Keratinocyte (primary cell): ENCODE data around the gene LRRC2. TPM values are rescaled to one million over a fixed set of nuclear protein-coding genes. Genes with fewer than 3 reads are reported as not detected.

Source experiments
- DNase-seq: peaks from one replicate; pipeline ENCODE4 v3.0.0-alpha.2; 2011; ENCODE audit warnings: low read depth, missing footprints, low spot score
- FAIRE-seq: peaks from 2 replicates; lab custom pipeline; 2011; peaks lifted over from hg19 to GRCh38; lab: Jason Lieb, UNC
- H2AFZ ChIP-seq: 2 replicates; pipeline ENCODE4 v1.6.0; 2012; ENCODE audit warnings: low read length, control low read depth, inconsistent platforms; ENCODE audit not compliant: control insufficient read depth
- H3K27ac ChIP-seq: 2 replicates; pipeline ENCODE4 v1.5.1; 2011; ENCODE audit warnings: low read length; ENCODE audit not compliant: control insufficient read depth, insufficient read depth
- H3K27me3 ChIP-seq: 3 replicates; pipeline ENCODE4 v1.6.0; 2011; ENCODE audit warnings: low read length; ENCODE audit not compliant: control insufficient read depth, insufficient read depth; ENCODE audit errors: extremely low read depth
- H3K36me3 ChIP-seq, 2 experiments: 2 replicates in 1 of 2; 3 replicates in 1 of 2; pipeline ENCODE4 v1.5.1; 2011; ENCODE audit warnings: low read length in 2 of 2, mild to moderate bottlenecking in 1 of 2; ENCODE audit not compliant: control insufficient read depth in 2 of 2, insufficient read depth in 2 of 2; ENCODE audit errors: extremely low read depth in 1 of 2
- H3K4me1 ChIP-seq: 3 replicates; pipeline ENCODE4 v1.5.1; 2011; ENCODE audit warnings: low read length; ENCODE audit not compliant: control insufficient read depth, insufficient read depth; ENCODE audit errors: extremely low read depth
- H3K4me2 ChIP-seq: 3 replicates; pipeline ENCODE4 v1.6.0; 2011; ENCODE audit warnings: low read depth, low read length; ENCODE audit not compliant: control insufficient read depth, insufficient read depth; ENCODE audit errors: extremely low read depth
- H3K4me3 ChIP-seq, 3 experiments: fragments of 200-600 bp in 1 of 3; sonication (generic) in 1 of 3; 2 replicates in 2 of 3; 3 replicates in 1 of 3; pipeline ENCODE4 v1.5.1; 2011 to 2016; ENCODE audit warnings: low read length in 3 of 3, mild to moderate bottlenecking in 3 of 3, control low read depth in 2 of 3, inconsistent platforms in 1 of 3, low read depth in 1 of 3, mixed read lengths in 1 of 3, mixed run types in 1 of 3, moderate library complexity in 1 of 3; ENCODE audit not compliant: control insufficient read depth in 2 of 3, insufficient read depth in 2 of 3; ENCODE audit errors: extremely low read depth in 1 of 3
- H3K79me2 ChIP-seq: 2 replicates; pipeline ENCODE4 v1.6.0; 2012; ENCODE audit warnings: low read length; ENCODE audit not compliant: control insufficient read depth, insufficient read depth
- H3K9ac ChIP-seq: 3 replicates; pipeline ENCODE4 v1.6.0; 2011; ENCODE audit warnings: low read length; ENCODE audit not compliant: control insufficient read depth, insufficient read depth; ENCODE audit errors: extremely low read depth
- H3K9me1 ChIP-seq: 3 replicates; pipeline ENCODE4 v1.6.0; 2011; ENCODE audit warnings: low read length; ENCODE audit not compliant: control insufficient read depth, insufficient read depth; ENCODE audit errors: extremely low read depth
- H3K9me3 ChIP-seq: 2 replicates; pipeline ENCODE4 v1.5.1; 2012; ENCODE audit warnings: low read depth, low read length; ENCODE audit not compliant: control insufficient read depth
- H4K20me1 ChIP-seq: 3 replicates; pipeline ENCODE4 v1.6.0; 2011; ENCODE audit warnings: low read length; ENCODE audit not compliant: control insufficient read depth, insufficient read depth; ENCODE audit errors: extremely low read depth
- EZH2 ChIP-seq: IDR thresholded peaks from one replicate; pipeline ENCODE4 v1.6.1; 2012; ENCODE audit warnings: inconsistent platforms, mild to moderate bottlenecking, low read length, moderate library complexity
- dilution Hi-C: fragments of 300-500 bp; cut with MboI; formaldehyde crosslinking; loops from one replicate; pipeline ENCODE4 v1.7.0; 2020; ENCODE audit warnings: low sequenced_read_pairs; ENCODE audit not compliant: extremely low pct_ligation_motif_present
- polyA plus RNA-seq, 5 experiments: library from polyadenylated mRNA; depleted of rRNA in 3 of 5; stranded (reverse) in 3 of 5; stranded (forward) in 1 of 5; unstranded in 1 of 5; fragments of >200 nt; gene quantifications; 1 replicate in 1 of 5; 2 replicates in 3 of 5; 3 replicates in 1 of 5; pipeline versions ENCODE4 v1.2.1 to v1.2.3, GENCODE V29; 2011 to 2012; ENCODE audit warnings: missing spikeins in 2 of 5, low read depth in 1 of 5, low replicate concordance in 1 of 5
- TF ChIP-seq, protein P1 (sequence below), 3 experiments: IDR thresholded peaks in 1 of 3; conservative IDR thresholded peaks in 1 of 3; optimal IDR thresholded peaks in 1 of 3; 2 replicates in 2 of 3; 3 replicates in 1 of 3; pipeline versions ENCODE3 to v1.5.1; 2011; ENCODE audit warnings: low read length in 3 of 3, mild to moderate bottlenecking in 3 of 3, moderate library complexity in 2 of 3, control low read depth in 1 of 3, inconsistent platforms in 1 of 3; ENCODE audit not compliant: insufficient read depth in 2 of 3; ENCODE audit errors: extremely low read depth in 1 of 3

LRRC2 gene
- polyA plus RNA-seq, 1 donor (not counting 4 experiments of a cell fraction or from before 2014, with no cell fraction given) = 0.51 TPM

- dilution Hi-C loops = no loop called here
- Histone ChIP-seq H3K79me2 (no peaks in the 10 kb centered on the region), H3K9me1 (no peaks in the 10 kb centered on the region), H3K9me3 (no peaks in the 10 kb centered on the region), H3K4me1 (peaks cover 11% of the 10 kb centered on the region), H2AFZ (no peak overlapping the region), H3K36me3 (no peaks in the 10 kb centered on the region), H3K9ac (no peak overlapping the region), H4K20me1 (no peaks in the 10 kb centered on the region), H3K27me3 (no peaks in the 10 kb centered on the region), H3K4me3 (no peak overlapping the region), H3K27ac (no peak overlapping the region), H3K4me2 (no peak overlapping the region)
- FAIRE-seq (no peak), DNase-seq (no peak)
- no peak for TF ChIP-seq EZH2
- TF ChIP-seq, protein P1, sequence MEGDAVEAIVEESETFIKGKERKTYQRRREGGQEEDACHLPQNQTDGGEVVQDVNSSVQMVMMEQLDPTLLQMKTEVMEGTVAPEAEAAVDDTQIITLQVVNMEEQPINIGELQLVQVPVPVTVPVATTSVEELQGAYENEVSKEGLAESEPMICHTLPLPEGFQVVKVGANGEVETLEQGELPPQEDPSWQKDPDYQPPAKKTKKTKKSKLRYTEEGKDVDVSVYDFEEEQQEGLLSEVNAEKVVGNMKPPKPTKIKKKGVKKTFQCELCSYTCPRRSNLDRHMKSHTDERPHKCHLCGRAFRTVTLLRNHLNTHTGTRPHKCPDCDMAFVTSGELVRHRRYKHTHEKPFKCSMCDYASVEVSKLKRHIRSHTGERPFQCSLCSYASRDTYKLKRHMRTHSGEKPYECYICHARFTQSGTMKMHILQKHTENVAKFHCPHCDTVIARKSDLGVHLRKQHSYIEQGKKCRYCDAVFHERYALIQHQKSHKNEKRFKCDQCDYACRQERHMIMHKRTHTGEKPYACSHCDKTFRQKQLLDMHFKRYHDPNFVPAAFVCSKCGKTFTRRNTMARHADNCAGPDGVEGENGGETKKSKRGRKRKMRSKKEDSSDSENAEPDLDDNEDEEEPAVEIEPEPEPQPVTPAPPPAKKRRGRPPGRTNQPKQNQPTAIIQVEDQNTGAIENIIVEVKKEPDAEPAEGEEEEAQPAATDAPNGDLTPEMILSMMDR (optimal IDR thresholded peaks at IDR 0.05 in 1 of 3, IDR thresholded peaks at IDR 0.05 in 1 of 3, conservative IDR thresholded peaks at IDR 0.05 in 1 of 3; ENCODE audit: extremely low read depth in 1 of 3, insufficient read depth in 2 of 3, low read length in 3 of 3) = no peak
These were observed 30.4 kb downstream of the LRRC2 start for GRCh38 chr3:46535746-46536145.

- FAIRE-seq (no peak), DNase-seq (no peak)
- dilution Hi-C loops = no loop called here
- no peaks in the 10 kb centered on the region for H4K20me1 ChIP-seq
- H3K79me2 ChIP-seq = no peaks in the 10 kb centered on the region
- TF ChIP-seq EZH2 = no peak
- TF ChIP-seq, protein P1 (optimal IDR thresholded peaks at IDR 0.05 in 1 of 3, IDR thresholded peaks at IDR 0.05 in 1 of 3, conservative IDR thresholded peaks at IDR 0.05 in 1 of 3; ENCODE audit: extremely low read depth in 1 of 3, insufficient read depth in 2 of 3, low read length in 3 of 3) = no peak
- no peak overlapping the region for H3K4me2 ChIP-seq
- no peaks in the 10 kb centered on the region for H3K27me3 ChIP-seq
- no peak overlapping the region for H3K4me3 ChIP-seq
- no peaks in the 10 kb centered on the region for H3K9me1 ChIP-seq
- no peak overlapping the region for H3K27ac ChIP-seq
- H3K36me3 ChIP-seq = no peaks in the 10 kb centered on the region
- H2AFZ ChIP-seq = no peak overlapping the region
- peaks cover 19% of the 10 kb centered on the region for H3K4me1 ChIP-seq
- H3K9ac ChIP-seq = no peak overlapping the region
- no peaks in the 10 kb centered on the region for H3K9me3 ChIP-seq
These were observed 33.0 kb downstream of the LRRC2 start for GRCh38 chr3:46533091-46533490.
